Left lung (tissue), 10 donors: ENCODE results near the gene RBPJ. TPM values are rescaled to one million over a fixed set of nuclear protein-coding genes. Genes with fewer than 3 reads are reported as not detected.

Experiments used
- ATAC-seq: fragments of 200-7000 bp; cut with Tn5 transposase; one replicate; pipeline ENCODE4 v1.9.1; 2020; ENCODE audit warnings: moderate library complexity
- DNase-seq, 4 donors: peaks; one replicate each; pipeline ENCODE4 v3.0.0-alpha.2; 2013 to 2020
- H3K27ac ChIP-seq, 2 donors: fragments of 200-600 bp; sonication (generic) in 1 of 2; one replicate each; pipeline versions ENCODE4 v1.5.0 to v1.8.0; 2020 to 2021
- H3K27me3 ChIP-seq, 2 donors: fragments of 200-600 bp; sonication (generic) in 1 of 2; one replicate each; pipeline versions ENCODE4 v1.5.0 to v1.8.0; 2020 to 2021
- H3K36me3 ChIP-seq, 2 donors: fragments of 200-600 bp; sonication (generic) in 1 of 2; one replicate each; pipeline versions ENCODE4 v1.5.0 to v1.8.0; 2020 to 2021
- H3K4me1 ChIP-seq, 2 donors: fragments of 200-600 bp; one replicate each; pipeline ENCODE4 v1.8.0; 2021
- H3K4me3 ChIP-seq, 2 donors: fragments of 200-600 bp; sonication (generic) in 1 of 2; one replicate each; pipeline versions ENCODE4 v1.5.0 to v1.8.0; 2020 to 2021; ENCODE audit warnings: mild to moderate bottlenecking in 1 of 2
- H3K9me3 ChIP-seq, 2 donors: fragments of 200-600 bp; sonication (generic) in 1 of 2; one replicate each; pipeline versions ENCODE4 v1.5.0 to v1.8.0; 2020 to 2021
- intact Hi-C, 2 donors: fragments of 100-400 bp; cut with DNase I; formaldehyde crosslinking; loops; one replicate each; pipeline versions ENCODE4 v1.11.2 to v1.14.2; 2022
- polyA plus RNA-seq, 6 donors: library from polyadenylated mRNA; unstranded; fragments of 120-200 nt; gene quantifications; one replicate each; pipeline ENCODE4 v1.2.1, GENCODE V29; 2013; ENCODE audit not compliant: insufficient read length in 6 of 6
- total RNA-seq, 2 donors: library from RNA; stranded (reverse); fragmentation: NEBNext Ultra II Directional; extraction: Animal tissue kit (Norgen Biotek cat#: 25700); gene quantifications; one replicate each; pipeline ENCODE4 v1.2.1, GENCODE V29; 2021
- TF ChIP-seq, protein P1 (sequence below), 2 donors: fragments of 200-600 bp; sonication (generic) in 1 of 2; IDR thresholded peaks; one replicate each; pipeline versions ENCODE4 v1.5.0 to v1.8.0; 2021; ENCODE audit warnings: antibody characterized with exemption in 2 of 2
- donor health status: DM: no; HTN: yes; CAD: no.
- donor health status: DM: no; HTN: no; CAD: no.

The RBPJ gene
- total and polyA plus RNA-seq, 8 donors: 88.6 to 127 (median 105) TPM

DNA sequence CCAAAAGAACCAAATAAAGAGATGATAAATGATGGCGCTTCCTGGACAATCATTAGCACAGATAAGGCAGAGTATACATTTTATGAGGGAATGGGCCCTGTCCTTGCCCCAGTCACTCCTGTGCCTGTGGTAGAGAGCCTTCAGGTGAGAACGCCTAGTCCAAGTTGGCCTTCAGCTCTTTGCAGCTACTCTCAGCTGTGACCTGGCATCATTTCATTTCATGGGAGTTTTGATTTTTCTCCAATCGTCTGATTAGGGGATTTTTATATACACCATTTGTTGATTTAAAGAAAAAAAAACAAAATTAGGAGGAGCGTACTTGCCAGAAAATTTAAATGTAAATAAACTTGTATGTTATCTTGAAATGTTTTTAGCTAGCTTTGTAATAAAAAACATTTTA is 109.1 kb downstream of the RBPJ start:
- intact Hi-C loops: no loop called here
- no peak overlapping the region for H3K27ac ChIP-seq

DNA sequence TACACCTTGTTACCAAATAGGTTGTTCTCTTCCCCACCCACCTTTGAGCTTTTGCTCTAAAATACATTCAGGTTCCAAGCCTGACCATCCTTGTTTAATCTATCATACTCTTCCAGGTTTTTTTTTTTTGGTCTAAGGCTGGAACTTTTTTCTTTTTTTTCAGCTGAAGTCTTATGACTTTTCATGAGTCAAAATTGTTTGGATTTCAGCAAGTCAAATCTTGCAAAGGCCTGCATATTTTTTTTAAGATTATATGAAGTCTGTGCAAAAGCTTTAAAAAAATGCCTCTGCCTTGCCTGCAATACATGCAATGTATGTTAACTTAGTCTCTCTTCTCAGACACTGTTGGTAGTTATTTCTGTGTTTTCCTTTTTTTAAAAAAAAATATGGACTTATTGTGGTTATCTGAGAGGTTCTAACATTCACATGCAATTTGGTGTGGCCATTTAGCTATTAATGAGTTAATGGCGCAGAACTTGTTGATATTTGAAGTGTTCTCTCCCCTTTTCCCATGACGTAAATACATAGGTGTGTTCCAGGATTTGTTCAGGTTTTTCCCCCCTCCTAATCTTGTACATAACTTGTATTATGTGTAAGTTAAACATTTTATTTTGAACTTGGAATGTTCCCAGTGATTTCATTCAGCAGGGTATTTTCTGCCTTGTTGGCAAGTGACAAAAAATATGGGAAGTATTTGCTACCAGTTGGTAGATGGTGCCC is 110.8 kb downstream of the RBPJ start:
- ATAC-seq (no peak), DNase-seq (no peak)
- Histone ChIP-seq H3K4me1 (peaks cover 0 to 5% of the 10 kb centered on the region in 2 donors), H3K27me3 (no peaks in the 10 kb centered on the region), H3K36me3 (peaks cover 0 to 72% of the 10 kb centered on the region in 2 donors), H3K27ac (peak overlapping the region in 1 of 2 donors; percentile 7), H3K4me3 (no peak overlapping the region), H3K9me3 (no peaks in the 10 kb centered on the region)
- intact Hi-C loops: no loop called here
- TF ChIP-seq, protein P1, sequence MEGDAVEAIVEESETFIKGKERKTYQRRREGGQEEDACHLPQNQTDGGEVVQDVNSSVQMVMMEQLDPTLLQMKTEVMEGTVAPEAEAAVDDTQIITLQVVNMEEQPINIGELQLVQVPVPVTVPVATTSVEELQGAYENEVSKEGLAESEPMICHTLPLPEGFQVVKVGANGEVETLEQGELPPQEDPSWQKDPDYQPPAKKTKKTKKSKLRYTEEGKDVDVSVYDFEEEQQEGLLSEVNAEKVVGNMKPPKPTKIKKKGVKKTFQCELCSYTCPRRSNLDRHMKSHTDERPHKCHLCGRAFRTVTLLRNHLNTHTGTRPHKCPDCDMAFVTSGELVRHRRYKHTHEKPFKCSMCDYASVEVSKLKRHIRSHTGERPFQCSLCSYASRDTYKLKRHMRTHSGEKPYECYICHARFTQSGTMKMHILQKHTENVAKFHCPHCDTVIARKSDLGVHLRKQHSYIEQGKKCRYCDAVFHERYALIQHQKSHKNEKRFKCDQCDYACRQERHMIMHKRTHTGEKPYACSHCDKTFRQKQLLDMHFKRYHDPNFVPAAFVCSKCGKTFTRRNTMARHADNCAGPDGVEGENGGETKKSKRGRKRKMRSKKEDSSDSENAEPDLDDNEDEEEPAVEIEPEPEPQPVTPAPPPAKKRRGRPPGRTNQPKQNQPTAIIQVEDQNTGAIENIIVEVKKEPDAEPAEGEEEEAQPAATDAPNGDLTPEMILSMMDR (IDR thresholded peaks at IDR 0.05): no peak

More for the DNA sequence above, 109.1 kb downstream of the RBPJ start:
- no peaks in the 10 kb centered on the region for H3K27me3 ChIP-seq
- ATAC-seq: no peak
- peaks cover 0 to 5% of the 10 kb centered on the region in 2 donors for H3K4me1 ChIP-seq
- peaks cover 0 to 84% of the 10 kb centered on the region in 2 donors for H3K36me3 ChIP-seq
- TF ChIP-seq, protein P1 (IDR thresholded peaks at IDR 0.05): no peak
- H3K4me3 ChIP-seq: no peak overlapping the region
- peak in 2 of 4 donors; percentile 51 to 61 for DNase-seq
- H3K9me3 ChIP-seq: no peaks in the 10 kb centered on the region

DNA sequence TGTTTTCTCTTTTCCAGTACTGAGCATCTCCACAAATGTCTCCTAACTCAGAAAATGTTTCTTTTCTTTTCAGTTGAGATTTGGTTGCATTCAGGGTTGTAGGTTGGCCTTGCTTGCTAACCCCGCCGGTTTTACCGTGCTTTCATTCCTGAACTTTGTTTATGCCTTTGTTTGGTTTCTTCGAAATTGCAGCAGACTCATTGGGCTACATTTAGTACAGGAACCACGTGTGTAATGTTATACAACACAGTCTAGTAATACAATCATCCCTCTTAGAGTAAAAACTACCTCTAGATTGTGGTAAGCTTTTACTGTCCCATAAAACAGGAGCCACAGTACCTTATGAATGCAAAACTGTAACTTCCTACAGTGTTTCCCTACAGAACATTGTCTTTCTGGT is 111.6 kb downstream of the RBPJ start:
- Histone ChIP-seq H3K4me1 (peaks cover 0 to 5% of the 10 kb centered on the region in 2 donors), H3K27me3 (no peaks in the 10 kb centered on the region), H3K36me3 (peaks cover 0 to 74% of the 10 kb centered on the region in 2 donors), H3K4me3 (no peak overlapping the region), H3K9me3 (no peaks in the 10 kb centered on the region), H3K27ac (no peak overlapping the region)
- intact Hi-C loops: no loop called here
- TF ChIP-seq, protein P1 (IDR thresholded peaks at IDR 0.05): no peak
- ATAC-seq (no peak), DNase-seq (no peak)

DNA sequence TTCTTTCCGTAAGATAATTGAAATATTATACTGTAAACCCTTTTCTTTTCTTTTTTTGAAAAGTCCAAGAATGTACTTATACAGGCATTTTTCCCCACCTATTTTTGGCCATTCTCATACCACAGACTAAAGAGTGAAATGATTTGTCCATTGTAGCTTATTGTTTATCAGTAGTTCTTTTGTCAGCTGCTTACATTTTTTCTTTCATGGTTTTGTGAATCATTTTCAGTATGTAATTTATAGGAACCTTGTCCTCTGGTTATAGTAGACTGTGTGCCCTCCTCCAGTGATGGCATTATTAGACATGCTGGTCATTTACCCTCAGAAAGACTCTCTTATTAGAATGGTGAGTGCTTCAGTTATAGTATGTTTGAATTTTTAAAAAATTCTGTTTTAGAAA is 112.7 kb downstream of the RBPJ start:
- DNase-seq: no peak
- Histone ChIP-seq H3K36me3 (peaks cover 0 to 77% of the 10 kb centered on the region in 2 donors), H3K9me3 (no peaks in the 10 kb centered on the region), H3K27me3 (no peaks in the 10 kb centered on the region), H3K4me1 (peaks cover 0 to 5% of the 10 kb centered on the region in 2 donors), H3K4me3 (no peak overlapping the region), H3K27ac (peak overlapping the region in 1 of 2 donors; percentile 28)
- TF ChIP-seq, protein P1 (IDR thresholded peaks at IDR 0.05): no peak
- intact Hi-C loops: no loop called here
- ATAC-seq: no peak

DNA sequence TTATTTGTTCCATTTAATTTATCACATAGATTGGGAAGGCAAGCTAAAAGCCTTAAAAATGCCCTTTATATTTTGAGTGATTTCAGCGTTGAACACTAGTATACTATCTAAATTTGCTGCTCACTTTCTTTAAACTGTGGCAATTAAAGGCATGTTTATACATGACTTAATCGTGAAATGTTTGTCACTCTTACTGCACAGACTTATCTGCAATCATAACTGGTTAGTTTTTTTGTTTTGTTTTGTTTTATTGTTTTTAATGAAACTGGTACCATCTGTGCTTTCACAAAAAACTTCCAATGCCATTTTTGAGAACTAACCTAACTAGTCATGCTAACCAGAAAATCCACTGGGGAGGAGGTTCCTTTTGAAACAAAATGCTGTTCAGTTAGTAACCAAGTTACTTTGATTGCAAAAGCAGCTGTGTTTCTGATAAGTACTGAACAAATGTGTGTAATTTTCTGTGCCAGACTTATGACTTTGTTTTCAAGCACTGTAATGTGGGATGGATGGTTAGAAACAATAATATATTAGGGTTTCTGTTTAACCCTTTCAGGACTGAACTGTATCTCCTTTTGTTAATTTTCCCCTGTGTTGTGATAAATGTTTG is 113.3 kb downstream of the RBPJ start:
- Histone ChIP-seq H3K4me3 (no peak overlapping the region), H3K27me3 (no peaks in the 10 kb centered on the region), H3K4me1 (peaks cover 0 to 5% of the 10 kb centered on the region in 2 donors), H3K27ac (peak overlapping the region in 1 of 2 donors; percentile 28), H3K9me3 (no peaks in the 10 kb centered on the region), H3K36me3 (peaks cover 0 to 75% of the 10 kb centered on the region in 2 donors)
- peak in 2 of 4 donors; percentile 64 to 66 for DNase-seq
- TF ChIP-seq, protein P1 (IDR thresholded peaks at IDR 0.05): no peak
- ATAC-seq: peak; percentile 52
- intact Hi-C loops: no loop called here
